ENCODE results near the gene TPGS1. TPM values are rescaled to one million over a fixed set of nuclear protein-coding genes. Genes with fewer than 3 reads are reported as not detected.

The TPGS1 gene
- total and polyA plus RNA-seq, 2 donors (not counting 3 experiments of a cell fraction or from before 2014, with no cell fraction given): 20.9 to 24.7 TPM

GRCh38 chr19:485077-485476, 22.2 kb upstream of the TPGS1 start:
- H2AFZ ChIP-seq (ENCODE audit: low read depth, low read length): no peak overlapping the region
- no TSS peak for BruUV-seq (replicated peaks)
- no peak for TF ChIP-seq CTCF (IDR thresholded peaks at IDR 0.05; ENCODE audit: extremely low read depth in 1 of 2, insufficient read depth in 1 of 2, low read depth in 1 of 2, low read length in 2 of 2)
- TF ChIP-seq POLR2AphosphoS5 (IDR thresholded peaks at IDR 0.05; ENCODE audit: insufficient read depth, low read depth, low read length): no peak
- TF ChIP-seq FOS (IDR thresholded peaks at IDR 0.05; ENCODE audit: borderline replicate concordance, insufficient read depth, low read length): no peak
- TF ChIP-seq POLR2A (IDR thresholded peaks at IDR 0.05; ENCODE audit: low read depth, low read length): no peak
- TF ChIP-seq GATA2 (IDR thresholded peaks at IDR 0.05; ENCODE audit: insufficient read depth, insufficient read length, low read depth, low read length): no peak
- no peak for TF ChIP-seq MAX (IDR thresholded peaks at IDR 0.05; ENCODE audit: insufficient read depth, insufficient read length)
- no peak for TF ChIP-seq MYC (IDR thresholded peaks at IDR 0.05; ENCODE audit: low read depth, low read length)
- no peak for TF ChIP-seq JUN (IDR thresholded peaks at IDR 0.05; ENCODE audit: borderline replicate concordance, insufficient read depth, insufficient read length, low read depth)
- TF ChIP-seq EZH2 (IDR thresholded peaks at IDR 0.05; ENCODE audit: borderline replicate concordance, low read depth, low read length, severe bottlenecking): no peak
- POLR2A ChIA-PET: no interaction called here
- H3K9me3 ChIP-seq (replicated peaks; ENCODE audit: control insufficient read depth, insufficient read depth, low read length): peaks cover 6% of the 10 kb centered on the region
- dilution Hi-C loops (cut with MboI; ENCODE audit: extremely low pct_ligation_motif_present, low sequenced_read_pairs): no loop called here
- H3K79me2 ChIP-seq (ENCODE audit: control insufficient read depth, insufficient read depth, low read length): no peaks in the 10 kb centered on the region
- H4K20me1 ChIP-seq (replicated peaks; ENCODE audit: control insufficient read depth, extremely low read depth, insufficient read depth, low read length): no peaks in the 10 kb centered on the region
- H3K4me2 ChIP-seq (ENCODE audit: insufficient read depth, low read length): no peak overlapping the region
- no peaks in the 10 kb centered on the region for H3K27me3 ChIP-seq (ENCODE audit: control insufficient read depth in 2 of 2, insufficient read depth in 2 of 2, low read length in 2 of 2)
- H3K27ac ChIP-seq (ENCODE audit: insufficient read depth, low read depth, low read length): no peak overlapping the region
- H3K9me1 ChIP-seq (replicated peaks; ENCODE audit: control insufficient read depth, extremely low read depth, insufficient read depth, low read length): no peaks in the 10 kb centered on the region
- H3K36me3 ChIP-seq (ENCODE audit: control insufficient read depth in 2 of 2, extremely low read depth in 1 of 2, insufficient read depth in 2 of 2, low read length in 2 of 2): no peaks in the 10 kb centered on the region
- H3K4me1 ChIP-seq (ENCODE audit: control insufficient read depth, extremely low read depth, insufficient read depth, low read length): peaks cover 7% of the 10 kb centered on the region
- intact Hi-C loops (cut with micrococcal nuclease): loop anchor here (5.0 to 10.0 kb wide), 2 partner anchors 100 to 143 kb away; partner anchors contain the start of gene MIER2
- H3K9ac ChIP-seq (replicated peaks; ENCODE audit: extremely low read depth, insufficient read depth, low read length): no peak overlapping the region
- FAIRE-seq: no peak
- CTCF ChIA-PET: interaction anchor here (0.7 to 1.0 kb wide), 3 partner anchors 10 to 26 kb away, joined by 3 to 4 read pairs (median 4); no protein-coding TSS in a partner anchor
- no peak overlapping the region for H3K4me3 ChIP-seq (replicated peaks in 1 of 3; ENCODE audit: insufficient read depth in 1 of 3, low read depth in 1 of 3, low read length in 3 of 3)
- no peak for DNase-seq (ENCODE audit: low read depth, low spot score)

All from endothelial cell of umbilical vein (primary cell).